ENCODE data around the gene MAPK1.
A peak's percentile ranks its signal among the peaks of the same experiment; 100 is the strongest.
"Not testable (repeated sequence)": the region's sequence is repeated elsewhere in the genome, so short reads cannot be mapped to it uniquely, and the experiment has no call there.

MAPK1 gene

GRCh38 chr22:21753374-21754111 lies 113.9 kb downstream of the MAPK1 start:
- DNase-seq: no peak

GRCh38 chr22:21752276-21752675 lies 115.2 kb downstream of the MAPK1 start:
- DNase-seq: no peak

GRCh38 chr22:21745948-21746347 lies 121.5 kb downstream of the MAPK1 start:
- DNase-seq: no peak

DNA sequence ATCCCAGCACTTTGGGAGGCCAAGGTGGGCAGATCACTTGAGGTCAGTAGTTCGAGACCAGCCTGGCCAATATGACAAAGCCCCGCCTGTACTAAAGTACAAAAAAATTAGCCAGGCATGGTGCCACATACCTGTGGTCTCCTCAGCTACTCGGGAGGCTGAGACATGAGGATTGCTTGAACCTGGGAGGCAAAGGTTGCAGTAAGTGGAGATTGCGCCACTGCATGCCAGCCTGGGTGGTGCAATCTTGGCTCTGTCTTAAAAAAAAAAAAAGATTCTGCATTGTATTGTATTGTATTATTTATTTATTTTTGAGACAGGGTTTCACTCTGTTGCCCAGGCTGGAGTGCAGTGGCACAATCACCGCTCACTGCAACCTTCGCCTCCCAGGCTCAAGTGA lies 122.5 kb downstream of the MAPK1 start:
- DNase-seq: peak; percentile 11

GRCh38 chr22:21741790-21742189 lies 125.7 kb downstream of the MAPK1 start:
- no peak for DNase-seq

DNA sequence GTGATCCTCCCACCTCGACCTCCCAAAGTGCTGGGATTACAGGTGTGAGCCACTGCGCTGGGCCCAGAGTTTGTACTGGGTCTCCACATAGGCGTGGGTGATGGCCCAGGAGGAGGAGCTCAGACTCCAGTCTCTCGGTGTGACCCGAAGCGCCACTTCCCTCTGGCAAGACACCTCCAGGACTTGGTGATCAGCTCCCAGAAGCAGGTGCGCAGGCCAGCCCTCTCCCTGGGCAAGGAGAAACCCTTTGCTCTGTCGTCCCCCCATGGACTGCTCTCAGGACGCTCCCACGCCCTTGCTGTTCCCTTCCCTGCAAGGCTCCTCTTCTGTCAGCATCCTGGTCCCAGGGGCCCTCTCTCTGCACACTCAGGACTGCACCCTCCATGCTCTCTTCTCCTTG lies 126.4 kb downstream of the MAPK1 start:
- no peak for DNase-seq

- no peak for DNase-seq
Measured at GRCh38 chr22:21739828-21740377, 127.5 kb downstream of the MAPK1 start.

DNA sequence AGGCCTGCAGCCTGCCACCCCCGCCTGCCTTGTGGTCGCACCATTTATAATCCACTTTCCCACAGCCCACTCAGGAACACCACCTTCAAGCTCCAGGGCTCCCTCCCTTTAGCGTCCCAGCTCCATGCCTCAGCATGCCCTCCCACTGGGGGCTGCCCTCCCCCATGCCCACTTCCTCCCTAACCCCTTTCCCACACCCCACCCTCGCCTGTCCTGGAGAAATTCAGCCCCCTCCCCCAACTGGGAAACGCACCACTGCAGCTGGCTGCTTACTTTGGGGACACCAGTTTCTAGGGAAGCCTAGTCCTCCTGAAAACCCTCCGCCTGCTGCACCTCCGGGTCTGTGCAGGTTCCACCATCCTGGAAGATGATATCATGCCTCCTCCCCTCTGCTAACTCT lies 128.5 kb downstream of the MAPK1 start:
- DNase-seq: no peak

DNA sequence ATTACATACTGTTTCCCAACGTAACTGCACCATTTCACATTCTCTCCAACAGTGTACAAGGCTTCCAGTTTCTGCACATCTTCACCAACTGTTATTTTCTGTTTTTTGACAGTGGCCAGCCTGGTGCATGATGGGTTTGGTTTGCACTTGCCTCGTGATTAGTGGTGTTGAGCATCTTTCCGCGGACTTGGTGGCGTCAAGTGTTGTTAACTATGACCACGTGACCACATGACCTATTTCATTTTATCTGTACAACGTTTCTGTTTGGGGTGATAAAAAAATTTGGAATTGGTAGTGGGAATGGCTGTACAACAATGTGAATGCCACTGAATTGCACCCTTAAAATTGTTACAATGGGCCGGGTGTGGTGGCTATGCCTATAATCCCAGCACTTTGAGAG lies 129.4 kb downstream of the MAPK1 start:
- DNase-seq: no peak

DNA sequence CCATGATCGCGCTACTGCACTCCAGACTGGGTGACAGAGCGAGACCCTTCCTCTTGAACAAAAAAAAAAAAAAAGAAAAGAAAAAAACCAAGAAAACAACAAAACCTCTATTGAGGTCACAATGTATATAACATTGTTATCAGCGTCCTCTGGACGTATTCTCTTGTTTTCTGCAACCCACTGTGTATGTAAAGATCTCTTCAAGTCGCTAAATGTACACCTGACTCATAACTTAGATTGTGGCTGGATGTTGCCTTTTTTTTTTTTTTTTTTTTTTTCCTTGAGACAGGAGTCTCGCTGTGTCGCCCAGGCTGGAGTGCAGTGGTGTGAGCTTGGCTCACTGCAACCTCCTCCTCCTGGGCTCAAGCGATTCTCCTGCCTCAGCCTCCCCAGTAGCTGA lies 130.5 kb downstream of the MAPK1 start:
- DNase-seq: no peak

GRCh38 chr22:21736084-21736642 lies 131.3 kb downstream of the MAPK1 start:
- DNase-seq: no peak

DNA sequence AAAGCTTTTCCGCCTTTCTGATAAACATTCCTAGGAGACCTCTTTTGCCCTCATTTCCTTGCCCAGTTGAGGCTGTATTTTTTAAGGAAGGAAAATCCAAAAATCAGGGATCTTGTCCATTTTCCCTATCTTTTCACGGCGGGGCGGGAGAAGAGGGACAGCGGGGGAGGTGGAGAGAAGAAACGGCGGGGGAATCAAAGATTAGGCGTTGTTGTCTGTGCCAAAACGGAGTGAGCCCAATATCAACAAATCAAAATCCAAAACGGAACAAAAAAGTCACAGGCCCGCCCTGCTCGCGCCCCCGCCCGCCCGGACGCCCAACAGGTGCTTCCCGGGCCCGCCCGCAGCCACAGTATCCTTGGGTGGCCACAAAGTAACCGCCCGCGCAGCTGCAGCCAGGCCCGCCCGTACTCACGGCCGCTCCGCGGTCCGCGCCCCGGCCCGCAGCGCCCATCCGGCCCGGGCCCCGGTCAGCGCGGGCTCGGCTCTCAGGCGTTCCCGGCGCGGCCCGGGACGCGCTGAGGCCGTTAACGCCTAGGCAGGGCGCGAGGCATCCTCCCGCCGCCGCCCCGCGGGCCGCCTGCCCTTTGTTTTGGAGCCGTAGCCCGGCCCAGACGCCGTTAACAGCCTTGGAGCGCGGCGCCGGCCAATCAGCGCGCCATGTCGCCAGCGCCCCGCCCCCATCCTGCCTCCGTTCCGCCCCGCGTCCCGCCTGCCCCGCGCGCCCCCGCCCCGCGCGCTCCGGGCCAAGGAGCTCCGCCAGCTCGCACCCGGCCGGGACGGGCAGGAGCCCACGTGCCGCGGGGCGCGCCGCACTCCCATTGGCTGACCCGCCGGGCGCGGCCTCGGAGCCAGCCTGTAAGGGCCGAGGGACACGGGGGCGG lies 132.0 kb downstream of the MAPK1 start, which contains the start of gene YPEL1:
YPEL1 (minus strand) TSS at position 595 of the 884 bp plus-strand sequence. CDS start 25,050 bp downstream, outside the sequence.
- DNase-seq: peak; percentile 97

DNA sequence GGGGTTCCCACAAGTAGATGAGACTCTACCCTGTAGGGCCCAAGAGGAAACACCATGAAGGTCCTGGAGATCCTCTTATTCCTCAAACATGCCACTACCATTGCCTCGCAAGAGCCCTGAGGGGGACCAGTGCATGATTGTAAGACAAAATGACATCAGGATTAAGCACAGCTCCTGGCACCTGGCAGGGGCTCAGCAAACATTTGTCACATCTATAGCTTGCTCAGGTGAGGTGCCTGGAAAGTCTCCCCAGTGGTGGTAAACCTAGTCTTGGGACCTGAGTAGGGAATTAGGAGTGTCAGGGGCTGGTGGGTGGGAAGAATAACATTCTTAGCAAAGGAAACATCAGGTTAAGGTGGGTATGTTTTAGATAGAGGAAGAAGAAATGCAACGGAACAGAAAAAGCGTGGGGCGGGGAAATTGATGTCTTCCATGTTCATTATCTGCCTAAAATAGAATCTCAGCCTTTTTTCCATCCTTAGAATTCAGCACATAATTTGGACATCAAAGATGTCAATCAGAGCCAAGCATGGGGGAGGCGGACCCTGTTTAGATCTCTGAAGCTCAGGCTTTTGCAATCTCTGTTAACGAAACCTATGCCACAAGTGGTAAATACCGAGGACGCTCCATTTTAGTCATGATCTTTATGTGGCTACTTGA lies 132.8 kb downstream of the MAPK1 start:
- no peak for DNase-seq

DNA sequence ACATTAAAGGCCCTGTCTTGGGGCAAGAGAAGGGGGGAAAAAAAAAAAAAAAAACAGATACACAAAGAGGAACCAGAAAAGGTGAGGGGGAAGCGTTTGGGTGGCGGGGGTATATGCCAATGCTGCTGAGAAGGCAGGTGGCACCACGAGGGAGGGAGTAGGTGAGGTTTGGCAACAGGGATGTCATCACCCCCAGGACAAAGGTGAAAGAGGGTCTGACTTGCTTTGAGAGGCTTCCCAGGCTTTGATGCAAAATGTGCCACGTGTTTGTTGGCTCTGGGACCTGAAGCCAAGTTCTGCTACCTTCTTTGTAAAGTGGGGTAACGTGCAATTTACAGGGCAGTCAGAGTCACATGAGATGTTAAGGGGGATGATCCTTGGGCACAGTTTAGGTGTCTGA lies 135.9 kb downstream of the MAPK1 start:
- no peak for DNase-seq

- no peak for DNase-seq
Measured at GRCh38 chr22:21730535-21731308, 136.7 kb downstream of the MAPK1 start.

- DNase-seq: not testable (repeated sequence)
Measured at GRCh38 chr22:21729184-21729583, 138.3 kb downstream of the MAPK1 start.

- DNase-seq: no peak
Measured at GRCh38 chr22:21728270-21728669, 139.2 kb downstream of the MAPK1 start.

DNA sequence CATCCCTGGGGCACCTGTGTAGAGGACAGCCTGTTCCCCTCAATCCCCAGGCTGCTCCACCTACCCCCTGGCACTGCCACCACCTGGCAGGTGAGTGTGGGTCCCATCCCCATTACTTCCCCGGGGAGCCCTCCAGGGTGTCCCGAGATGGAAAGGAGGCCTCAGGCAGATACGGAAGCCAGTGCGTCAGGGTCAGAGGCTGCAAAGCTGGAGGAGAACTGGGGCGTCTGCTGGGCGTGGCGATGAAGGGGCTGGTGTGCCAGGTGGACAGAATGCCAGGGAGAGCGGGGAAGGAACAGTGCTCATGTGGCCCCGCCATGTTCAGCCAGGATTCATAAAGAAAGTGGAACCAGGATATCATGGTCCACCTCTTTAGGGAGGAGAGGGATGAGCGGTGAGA lies 139.7 kb downstream of the MAPK1 start:
- DNase-seq: no peak

DNA sequence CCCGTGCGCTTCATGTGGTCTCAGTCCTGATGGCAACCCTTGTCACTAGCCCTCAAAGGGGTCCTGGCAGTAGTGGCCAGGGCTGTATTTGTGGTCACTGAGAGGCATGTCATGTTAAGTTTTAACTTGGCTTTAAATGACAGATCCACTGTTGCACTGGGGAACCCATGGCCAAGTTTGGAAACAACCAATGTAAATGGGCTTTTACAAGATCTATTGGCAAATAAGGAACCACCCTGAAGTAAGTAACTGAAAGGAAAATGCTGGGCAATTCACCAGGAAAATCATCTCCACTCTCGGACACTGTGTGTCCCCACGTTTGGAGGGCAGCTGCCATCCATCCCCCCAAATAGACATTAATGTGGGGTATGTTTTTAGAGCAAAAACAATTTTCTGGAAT lies 140.3 kb downstream of the MAPK1 start:
- no peak for DNase-seq

DNA sequence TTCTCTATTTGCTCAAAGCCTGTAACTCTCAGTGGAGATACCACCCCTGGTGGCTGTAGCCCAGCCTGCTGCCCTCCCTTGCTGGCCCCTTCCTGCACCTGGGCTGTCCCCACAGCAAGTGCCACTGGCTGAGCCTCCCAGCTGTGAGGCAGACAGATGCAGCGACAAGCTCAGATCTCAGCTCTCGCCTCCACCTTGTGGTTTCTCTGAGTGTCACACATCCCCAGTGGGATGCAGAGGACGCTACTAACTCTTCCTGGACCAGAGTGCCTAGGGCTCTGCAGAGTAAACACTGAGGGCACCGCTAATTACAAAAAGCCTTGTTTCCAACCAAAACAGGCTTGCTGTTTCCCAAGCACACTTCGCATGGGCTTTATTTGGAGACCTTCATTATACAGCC lies 140.8 kb downstream of the MAPK1 start:
- no peak for DNase-seq

DNA sequence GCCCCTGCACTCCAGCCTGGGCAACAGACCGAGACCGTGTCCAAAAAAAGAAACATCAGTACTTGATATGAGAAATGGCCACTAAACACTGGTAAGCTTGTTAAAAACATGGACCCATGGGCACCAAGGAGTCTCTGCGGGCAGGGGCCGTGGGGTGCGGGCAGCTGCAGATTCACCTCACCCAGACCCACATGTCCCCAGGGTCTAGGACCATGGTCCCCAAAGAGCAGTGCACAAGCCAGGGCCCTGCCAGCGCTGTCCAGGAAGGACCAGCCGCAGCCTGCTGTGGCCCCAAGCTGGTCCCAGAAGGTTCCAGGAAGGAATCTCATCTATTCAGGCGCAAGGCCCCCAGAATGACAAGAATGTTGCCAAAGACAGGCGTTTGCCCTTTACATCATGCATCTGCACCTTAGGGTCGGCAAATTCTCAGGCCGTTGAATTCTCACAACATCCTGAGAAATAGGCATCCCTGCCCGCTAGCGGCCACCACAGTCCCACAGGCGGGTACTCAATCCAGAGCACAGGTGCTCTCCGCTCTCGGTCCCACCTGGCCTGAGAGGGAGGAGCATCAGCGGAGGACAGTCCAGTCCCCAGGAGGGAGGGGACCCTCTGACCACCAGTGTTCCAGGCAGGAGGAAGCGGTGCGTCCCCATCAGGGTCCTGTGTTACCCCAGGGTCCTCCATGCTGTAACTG lies 141.3 kb downstream of the MAPK1 start:
- DNase-seq: no peak
